Gastrocnemius medialis (tissue), 4 donors: Measurements from ENCODE around the gene RPS6KC1.

Source experiments
- CTCF ChIP-seq, 5 experiments: fragments of 450-650 bp in 3 of 5; fragments of 200-600 bp in 2 of 5; sonication (generic) in 2 of 5; IDR thresholded peaks in 4 of 5; conservative IDR thresholded peaks in 1 of 5; 1 replicate in 4 of 5; 2 replicates in 1 of 5; pipeline ENCODE4 v1.5.1; 2016 to 2019; ENCODE audit warnings: antibody characterized with exemption in 5 of 5, mild to moderate bottlenecking in 3 of 5, moderate library complexity in 3 of 5
- POLR2A ChIP-seq, 2 donors: fragments of 450-650 bp; IDR thresholded peaks; one replicate each; pipeline ENCODE4 v1.6.1; 2017; ENCODE audit warnings: antibody characterized with exemption in 2 of 2, mild to moderate bottlenecking in 2 of 2, moderate library complexity in 2 of 2

- TF ChIP-seq CTCF (IDR thresholded peaks at IDR 0.05 in 4 of 5, conservative IDR thresholded peaks at IDR 0.05 in 1 of 5) (no peak), POLR2A (IDR thresholded peaks at IDR 0.05) (no peak)
These were observed 24.7 kb downstream of the RPS6KC1 start for GRCh38 chr1:213075725-213076124.
